ENCODE measurements around the gene BTN3A1.
"Not testable (repeated sequence)": the region's sequence is repeated elsewhere in the genome, so short reads cannot be mapped to it uniquely, and the experiment has no call there.

Gene BTN3A1

DNA sequence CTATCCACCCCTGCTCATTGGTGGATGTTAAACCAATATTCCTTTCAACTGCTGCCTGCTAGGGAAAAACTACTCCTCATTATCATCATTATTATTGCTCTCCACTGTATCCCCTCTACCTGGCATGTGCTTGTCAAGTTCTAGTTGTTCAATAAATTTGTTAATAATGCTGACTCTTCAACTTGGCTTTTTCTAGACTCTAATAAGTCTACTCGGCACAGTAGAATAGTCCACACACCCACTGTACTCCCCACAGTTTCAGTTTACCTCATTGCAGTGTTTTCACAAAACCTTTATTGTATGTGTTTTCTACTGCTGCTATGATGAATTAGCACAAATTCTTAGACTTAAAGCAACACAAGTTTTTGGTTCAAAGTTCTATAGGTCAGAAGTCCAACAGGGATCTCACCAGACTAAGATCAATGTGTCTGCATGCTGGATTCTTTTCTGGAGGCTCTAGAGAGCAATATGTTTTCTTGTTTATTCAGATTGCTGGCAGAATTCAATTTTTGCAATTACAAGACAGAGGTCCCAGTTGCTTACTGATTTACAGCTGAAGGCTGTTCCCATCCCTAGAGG is 13.1 kb downstream of the BTN3A1 start:
- no peak for DNase-seq (ENCODE audit: low read depth)

- no peak for DNase-seq (ENCODE audit: low read depth)
Measured at GRCh38 chr6:26415791-26416190, 13.7 kb downstream of the BTN3A1 start.

DNA sequence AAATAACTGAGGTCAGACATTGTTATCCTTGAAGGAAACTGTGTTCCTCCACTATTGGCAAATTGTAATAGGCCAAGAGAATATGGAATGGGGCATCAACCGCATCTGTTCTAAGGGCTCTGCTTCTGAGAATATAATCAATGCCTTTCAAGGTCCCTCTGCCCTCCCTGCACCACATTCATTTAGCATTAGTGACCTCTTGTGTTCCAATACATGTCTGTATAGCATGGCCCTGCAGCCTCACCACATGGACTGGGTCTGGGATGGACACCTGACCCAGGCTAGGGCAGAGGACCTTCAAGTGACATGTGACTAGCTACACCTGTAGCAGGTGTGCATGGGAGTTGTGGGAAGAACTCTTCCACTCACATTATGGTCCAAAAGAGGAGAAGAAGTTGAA is 14.2 kb downstream of the BTN3A1 start:
- no peak for DNase-seq (ENCODE audit: low read depth)

DNA sequence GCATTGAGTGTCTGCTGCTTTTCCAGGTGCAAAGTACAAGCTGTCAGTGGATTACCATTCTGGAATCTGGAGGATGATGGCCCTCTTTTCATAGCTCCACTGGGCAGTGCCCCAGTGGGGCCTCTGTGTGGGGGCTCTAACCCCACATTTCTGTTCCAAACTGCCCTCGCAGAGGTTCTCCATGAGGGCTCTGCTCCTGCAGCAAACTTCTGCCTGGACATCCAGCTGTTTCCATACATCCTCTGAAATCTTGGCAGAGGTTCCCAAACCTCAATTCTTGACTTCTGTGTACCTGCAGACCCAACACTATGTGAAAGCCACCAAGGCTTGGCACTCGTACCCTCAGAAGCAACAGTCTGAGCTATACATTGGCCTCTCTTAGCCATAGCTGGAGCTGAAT is 16.0 kb downstream of the BTN3A1 start:
- DNase-seq (ENCODE audit: low read depth) = not testable (repeated sequence)

DNA sequence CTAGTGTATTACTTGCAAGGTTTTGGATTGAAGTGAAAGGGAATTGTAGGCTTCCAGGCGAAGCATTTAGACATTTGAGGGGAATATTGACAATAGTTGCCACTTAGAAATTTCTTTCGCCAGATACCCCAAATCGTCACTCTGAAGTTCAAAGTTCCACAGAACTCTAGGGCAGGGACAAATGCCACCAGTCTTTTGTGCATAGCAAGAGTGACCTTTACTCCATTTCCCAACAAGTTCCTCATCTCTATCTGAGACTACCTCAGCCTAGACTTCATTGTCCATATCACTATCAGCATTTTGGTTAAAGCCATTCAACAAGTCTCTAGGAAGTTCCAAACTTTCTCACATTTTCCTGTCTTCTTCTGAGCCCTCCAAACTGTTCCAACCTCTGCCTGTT is 16.7 kb downstream of the BTN3A1 start:
- DNase-seq (ENCODE audit: low read depth) = not testable (repeated sequence)

GRCh38 chr6:26420688-26421171 is 18.7 kb downstream of the BTN3A1 start:
- no peak for DNase-seq (ENCODE audit: low read depth)

- DNase-seq (ENCODE audit: low read depth) = peak; percentile 12
Measured at GRCh38 chr6:26421259-26422144, 19.4 kb downstream of the BTN3A1 start.

- DNase-seq (ENCODE audit: low read depth) = no peak
Measured at GRCh38 chr6:26422329-26422728, 20.3 kb downstream of the BTN3A1 start.

DNA sequence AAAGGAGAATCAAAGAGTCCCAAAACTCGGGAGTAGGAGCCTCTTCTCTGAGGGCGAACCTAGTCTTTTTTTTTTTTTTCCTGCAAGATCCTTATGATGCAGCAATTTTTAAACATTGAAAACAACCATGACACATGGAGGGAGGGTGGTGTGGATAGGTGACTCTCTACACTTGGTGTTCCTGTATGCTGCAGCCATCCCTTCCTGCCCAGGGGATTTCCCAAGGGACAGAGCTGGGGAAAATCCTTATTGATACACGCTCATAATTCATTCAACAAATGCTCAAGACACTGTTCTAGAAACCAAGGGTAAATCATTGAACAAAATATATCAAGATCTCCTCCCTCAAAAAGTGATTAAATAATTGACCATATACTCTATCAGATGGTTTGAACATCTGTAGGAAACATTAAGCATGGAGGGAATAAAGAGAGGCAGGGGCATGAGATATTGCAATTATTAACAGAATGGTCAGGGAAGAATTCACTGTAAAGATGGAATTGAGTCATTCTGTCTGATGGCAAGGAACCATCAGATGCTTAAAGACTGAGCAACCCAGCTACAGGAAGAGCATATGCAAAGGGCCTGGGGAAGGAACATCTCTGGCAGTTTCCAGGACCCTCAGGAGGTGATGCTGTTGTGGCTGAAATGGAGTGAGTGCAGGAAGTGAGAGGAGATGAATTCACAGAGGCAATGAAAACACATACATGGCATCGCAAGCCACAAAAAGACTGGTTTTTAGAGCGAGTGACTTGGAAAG is 24.8 kb downstream of the BTN3A1 start:
- DNase-seq (ENCODE audit: low read depth) = no peak

DNA sequence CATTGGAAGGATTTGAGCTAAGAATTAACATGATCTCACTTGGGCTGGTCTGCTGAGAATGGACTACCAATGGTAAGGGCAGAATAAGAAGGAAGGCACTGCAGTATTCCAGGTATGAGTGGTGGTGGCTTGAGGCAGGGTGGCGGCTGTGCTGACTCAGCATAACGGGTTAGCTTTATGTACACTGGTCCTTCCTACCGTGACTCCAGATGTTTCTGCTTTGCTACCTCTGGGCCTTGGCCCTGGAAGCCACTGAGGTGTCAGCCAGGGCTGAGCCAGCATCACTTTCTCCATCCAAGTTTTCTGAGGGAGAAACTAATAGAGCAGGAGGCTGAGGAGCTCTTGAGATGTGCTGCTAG is 25.4 kb downstream of the BTN3A1 start:
- no peak for DNase-seq (ENCODE audit: low read depth)

GRCh38 chr6:26428206-26428605 is 26.1 kb downstream of the BTN3A1 start:
- no peak for DNase-seq (ENCODE audit: low read depth)

DNA sequence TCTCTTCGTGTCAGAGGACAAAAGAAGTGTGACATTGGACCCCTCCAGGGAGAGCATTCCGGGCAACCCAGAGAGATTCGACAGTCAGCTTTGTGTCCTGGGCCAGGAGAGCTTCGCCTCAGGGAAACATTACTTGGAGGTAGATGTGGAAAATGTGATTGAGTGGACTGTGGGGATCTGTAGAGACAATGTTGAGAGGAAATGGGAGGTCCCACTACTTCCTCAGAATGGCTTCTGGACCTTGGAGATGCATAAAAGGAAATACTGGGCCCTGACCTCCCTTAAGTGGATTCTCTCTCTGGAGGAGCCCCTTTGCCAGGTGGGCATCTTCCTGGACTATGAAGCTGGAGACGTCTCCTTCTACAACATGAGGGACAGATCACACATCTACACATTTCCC is 28.7 kb downstream of the BTN3A1 start:
- no peak for DNase-seq (ENCODE audit: low read depth)

DNA sequence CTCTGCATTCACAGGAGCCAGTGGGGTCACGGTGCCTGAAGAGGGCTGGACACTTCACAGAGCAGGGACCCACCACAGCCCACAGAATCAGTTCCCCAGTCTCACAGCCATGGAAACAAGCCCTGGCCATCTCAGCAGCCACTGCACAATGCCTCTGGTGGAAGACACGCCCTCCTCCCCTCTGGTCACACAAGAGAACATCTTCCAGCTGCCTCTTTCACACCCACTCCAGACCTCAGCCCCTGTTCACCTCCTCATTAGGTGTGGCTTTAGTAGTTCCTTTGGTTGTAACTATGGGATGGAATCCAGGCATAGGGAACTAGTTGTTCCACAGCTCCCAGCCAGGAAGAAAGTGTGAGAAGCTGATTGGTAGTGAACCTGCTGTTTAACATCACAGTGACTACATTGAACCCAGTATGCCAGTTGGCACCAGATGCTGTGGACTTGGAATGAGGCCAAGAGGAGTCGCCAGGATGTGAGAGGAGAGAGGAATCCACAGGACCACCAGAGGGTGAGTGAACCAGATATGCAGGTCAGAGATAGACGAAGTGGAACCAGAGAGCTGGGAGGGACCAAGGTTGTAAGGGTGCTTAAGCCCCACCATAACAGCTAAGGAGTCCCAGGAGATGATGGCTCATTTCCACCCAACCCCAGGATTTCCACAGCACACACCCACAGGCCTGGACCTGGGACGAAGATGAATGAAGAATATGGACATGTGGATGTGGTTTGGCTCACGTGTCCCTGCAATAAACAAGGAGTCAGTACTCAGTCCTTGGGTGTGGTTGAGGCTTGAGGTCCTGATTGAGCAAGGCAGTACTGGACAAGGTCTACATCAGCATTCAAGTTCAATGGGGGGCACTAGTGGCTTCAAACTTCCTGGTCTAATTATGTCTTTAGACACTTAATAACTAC is 29.4 kb downstream of the BTN3A1 start:
- DNase-seq (ENCODE audit: low read depth) = no peak

DNA sequence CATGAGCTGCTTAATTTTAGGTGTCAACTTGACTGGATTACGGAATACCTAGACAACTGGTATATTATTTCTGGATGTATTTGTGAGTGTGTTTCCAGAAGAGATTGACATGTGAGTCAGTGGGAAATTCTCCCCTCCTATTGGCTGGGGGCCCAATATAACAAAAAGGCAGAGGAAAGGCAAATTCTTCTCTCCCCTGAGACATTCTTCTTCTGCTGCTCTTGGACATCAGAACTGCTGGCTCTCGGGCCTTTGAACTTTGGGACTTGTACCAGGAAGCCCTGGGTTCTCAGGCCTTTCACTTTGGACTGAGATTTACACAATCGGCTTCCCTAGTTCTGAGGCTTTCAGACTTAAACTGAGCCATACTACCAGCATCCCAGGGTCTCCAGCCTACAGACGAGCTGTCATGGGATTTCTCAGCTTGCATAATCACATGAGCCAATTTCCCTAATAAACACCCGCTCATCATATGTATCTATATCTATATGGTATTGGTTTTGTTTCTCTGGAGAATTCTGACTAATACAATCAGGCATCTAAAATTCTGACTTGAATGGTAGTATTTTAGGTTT is 30.6 kb downstream of the BTN3A1 start:
- DNase-seq (ENCODE audit: low read depth) = no peak

GRCh38 chr6:26433680-26434079 is 31.6 kb downstream of the BTN3A1 start:
- not testable (repeated sequence) for DNase-seq (ENCODE audit: low read depth)

GRCh38 chr6:26436018-26436417 is 33.9 kb downstream of the BTN3A1 start:
- DNase-seq (ENCODE audit: low read depth) = no peak

DNA sequence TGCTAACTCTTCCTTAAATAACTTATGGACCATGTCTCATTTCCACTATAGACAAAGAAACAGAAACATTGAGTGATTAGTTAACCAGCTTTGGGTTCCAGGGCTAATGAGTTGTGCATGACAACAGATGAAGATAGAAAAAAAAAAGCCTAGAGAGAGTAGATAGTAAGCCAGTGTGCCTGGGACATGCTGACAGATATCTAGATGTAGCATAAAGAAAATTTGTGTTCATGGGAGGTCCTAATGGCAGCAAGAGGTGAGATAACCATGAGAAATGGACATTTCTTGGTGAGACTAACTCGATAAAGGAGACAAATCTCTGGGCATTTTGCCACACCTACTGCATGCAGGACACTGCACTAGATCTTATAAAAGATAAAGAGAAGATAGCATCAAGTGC is 35.5 kb downstream of the BTN3A1 start:
- DNase-seq (ENCODE audit: low read depth) = no peak

- DNase-seq (ENCODE audit: low read depth) = no peak
Measured at GRCh38 chr6:26438000-26438399, 35.9 kb downstream of the BTN3A1 start.

DNA sequence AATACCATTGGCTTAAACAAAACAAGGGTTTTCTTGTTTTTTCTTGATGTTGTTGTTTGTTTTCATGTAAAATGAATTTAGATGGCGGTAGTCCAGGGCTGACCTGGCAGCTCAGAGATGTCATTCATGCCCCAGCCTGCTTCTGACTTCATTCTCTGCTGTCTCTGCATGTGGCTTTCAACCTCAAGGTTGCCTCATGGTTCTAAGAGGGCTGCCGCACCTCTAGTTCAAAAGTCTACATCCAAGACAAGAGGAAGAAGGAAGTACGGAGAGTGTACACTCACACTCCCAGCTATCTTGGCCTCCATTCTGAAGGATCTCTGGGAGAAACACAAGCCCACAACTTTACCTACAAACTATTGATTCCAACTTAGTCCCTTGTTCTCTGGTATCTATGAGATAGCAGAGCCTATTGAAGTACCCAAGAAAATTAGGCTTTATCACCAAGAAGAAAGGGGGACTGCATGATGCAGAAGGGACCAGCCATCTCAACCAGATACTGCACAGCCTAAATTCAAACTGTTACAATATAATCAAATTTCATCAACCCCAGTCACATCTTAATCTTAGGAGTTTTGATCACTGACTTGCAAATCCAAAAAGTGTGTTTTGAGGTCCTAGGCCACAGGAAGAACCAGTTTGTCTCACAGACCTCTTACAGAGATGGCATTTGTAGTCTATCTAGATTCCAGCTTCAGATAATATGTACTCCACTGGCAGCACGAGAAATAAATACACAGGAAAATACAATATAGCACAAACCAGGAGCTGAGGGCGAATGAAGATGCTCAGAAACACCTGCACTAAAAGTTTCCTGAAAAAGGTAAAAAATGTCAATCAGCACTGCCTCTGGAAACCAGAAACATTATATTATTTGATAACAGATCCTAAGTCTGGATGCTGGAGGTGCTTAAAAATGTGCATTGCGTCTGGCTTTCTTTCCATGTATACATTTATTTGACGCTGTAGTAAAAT is 37.4 kb downstream of the BTN3A1 start:
- no peak for DNase-seq (ENCODE audit: low read depth)

- no peak for DNase-seq (ENCODE audit: low read depth)
Measured at GRCh38 chr6:26440977-26441358, 38.9 kb downstream of the BTN3A1 start.

Measured in activated T-cell treated with anti-CD3 and anti-CD28 coated beads for 1 hour (primary cell).